GM23248 (cell line): ENCODE results near the gene RPL4.

Experiments
- EZH2 ChIP-seq: fragments of 200-600 bp; sonication (generic); IDR thresholded peaks from 2 replicates; pipeline ENCODE4 v1.6.1; 2018; ENCODE audit warnings: antibody characterized with exemption, mild to moderate bottlenecking; ENCODE audit not compliant: insufficient read depth, poor library complexity, severe bottlenecking
- EZH2phosphoT487 ChIP-seq: fragments of 200-600 bp; sonication (generic); IDR thresholded peaks from 2 replicates; pipeline ENCODE4 v1.6.1; 2018; ENCODE audit warnings: antibody characterized with exemption, moderate library complexity, mild to moderate bottlenecking, low read depth; ENCODE audit not compliant: insufficient read depth

DNA sequence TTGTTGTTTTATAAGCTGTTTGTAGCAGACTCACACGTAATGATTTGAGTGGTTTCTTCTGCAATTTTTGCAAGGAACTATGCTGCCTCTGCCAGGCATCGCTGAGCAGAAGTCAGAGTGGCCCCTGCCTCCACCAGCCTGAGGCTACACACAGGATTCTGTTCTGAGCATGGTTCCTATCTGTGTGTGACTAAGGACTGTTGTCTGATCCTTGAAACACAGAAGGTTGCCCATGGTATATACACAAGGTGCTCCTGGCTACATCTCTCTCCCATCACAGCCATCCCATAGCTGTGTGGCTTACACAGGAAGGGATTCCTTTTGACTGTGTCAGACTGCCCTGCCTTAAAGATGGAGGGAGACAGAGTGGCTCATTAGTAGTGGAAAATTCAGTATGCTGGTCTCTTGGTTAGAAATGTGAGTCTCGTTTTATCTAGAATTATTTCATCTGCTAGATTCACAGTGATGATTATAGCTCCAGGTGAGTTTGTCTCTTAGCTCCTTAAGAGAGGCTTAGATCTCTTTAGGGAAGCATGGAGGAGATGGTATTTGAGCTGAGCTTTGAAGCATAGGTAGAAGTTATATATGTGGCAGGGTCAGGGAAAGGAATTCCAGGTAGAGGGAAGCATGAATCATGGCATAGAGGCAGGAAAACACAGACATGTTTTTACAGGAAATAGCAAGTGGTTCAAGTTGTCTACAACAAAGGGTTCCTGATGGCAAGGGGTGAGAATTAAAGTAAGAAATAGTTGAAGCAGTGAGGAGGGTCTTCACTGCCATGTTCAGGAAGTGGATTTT is 44.6 kb downstream of the RPL4 start:
- TF ChIP-seq EZH2 (no peak), EZH2phosphoT487 (no peak)
